ENCODE data around the gene KRAS. TPM values are rescaled to one million over a fixed set of nuclear protein-coding genes. Genes with fewer than 3 reads are reported as not detected.

Gene KRAS
- total RNA-seq, 4 donors from 2014 or later: 10.6 to 29.5 (median 12.5) TPM

- TF ChIP-seq CTCF (IDR thresholded peaks at IDR 0.05; ENCODE audit: low read depth): no peak
Observed at GRCh38 chr12:25264862-25265261, 14.1 kb upstream of the KRAS start.

- no peak for TF ChIP-seq CTCF (IDR thresholded peaks at IDR 0.05; ENCODE audit: low read depth)
Observed at GRCh38 chr12:25264114-25264513, 13.4 kb upstream of the KRAS start.

GRCh38 chr12:25263594-25263993 is 12.9 kb upstream of the KRAS start:
- TF ChIP-seq CTCF (IDR thresholded peaks at IDR 0.05; ENCODE audit: low read depth): no peak

GRCh38 chr12:25262389-25263074 is 11.8 kb upstream of the KRAS start:
- TF ChIP-seq CTCF (IDR thresholded peaks at IDR 0.05; ENCODE audit: low read depth): no peak

- no peak for TF ChIP-seq CTCF (IDR thresholded peaks at IDR 0.05; ENCODE audit: low read depth)
Observed at GRCh38 chr12:25257590-25258324, 7.0 kb upstream of the KRAS start.

GRCh38 chr12:25256826-25257225 is 6.1 kb upstream of the KRAS start:
- no peak for TF ChIP-seq CTCF (IDR thresholded peaks at IDR 0.05; ENCODE audit: low read depth)

GRCh38 chr12:25256005-25256404 is 5.3 kb upstream of the KRAS start:
- TF ChIP-seq CTCF (IDR thresholded peaks at IDR 0.05; ENCODE audit: low read depth): no peak
